ENCODE results near the gene ZBED6. TPM values are rescaled to one million over a fixed set of nuclear protein-coding genes. Genes with fewer than 3 reads are reported as not detected.
"Not testable (repeated sequence)": the region's sequence is repeated elsewhere in the genome, so short reads cannot be mapped to it uniquely, and the experiment has no call there.

Gene ZBED6
- total RNA-seq, 1 donor from 2014 or later, result 9.1 TPM

DNA sequence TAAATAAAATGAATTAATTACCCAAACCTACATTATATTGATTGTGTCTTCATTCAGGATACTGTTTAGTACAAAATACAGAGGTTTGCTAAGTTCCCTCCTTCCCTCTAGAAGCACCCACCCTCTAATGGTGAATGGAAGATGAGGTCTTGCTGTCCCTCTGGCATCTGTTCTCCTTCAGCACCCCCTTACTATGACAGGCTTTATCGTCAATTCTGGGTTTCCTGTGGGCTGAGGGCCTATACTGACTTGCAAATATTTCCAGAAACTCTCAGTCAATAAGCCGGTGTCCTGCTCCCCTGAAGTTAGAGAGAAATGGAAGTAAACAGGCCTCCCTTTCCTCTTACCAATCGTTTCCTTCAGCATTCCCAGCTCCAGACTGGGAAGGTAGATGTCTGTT is 17.3 kb upstream of the ZBED6 start:
- TF ChIP-seq, protein P1, sequence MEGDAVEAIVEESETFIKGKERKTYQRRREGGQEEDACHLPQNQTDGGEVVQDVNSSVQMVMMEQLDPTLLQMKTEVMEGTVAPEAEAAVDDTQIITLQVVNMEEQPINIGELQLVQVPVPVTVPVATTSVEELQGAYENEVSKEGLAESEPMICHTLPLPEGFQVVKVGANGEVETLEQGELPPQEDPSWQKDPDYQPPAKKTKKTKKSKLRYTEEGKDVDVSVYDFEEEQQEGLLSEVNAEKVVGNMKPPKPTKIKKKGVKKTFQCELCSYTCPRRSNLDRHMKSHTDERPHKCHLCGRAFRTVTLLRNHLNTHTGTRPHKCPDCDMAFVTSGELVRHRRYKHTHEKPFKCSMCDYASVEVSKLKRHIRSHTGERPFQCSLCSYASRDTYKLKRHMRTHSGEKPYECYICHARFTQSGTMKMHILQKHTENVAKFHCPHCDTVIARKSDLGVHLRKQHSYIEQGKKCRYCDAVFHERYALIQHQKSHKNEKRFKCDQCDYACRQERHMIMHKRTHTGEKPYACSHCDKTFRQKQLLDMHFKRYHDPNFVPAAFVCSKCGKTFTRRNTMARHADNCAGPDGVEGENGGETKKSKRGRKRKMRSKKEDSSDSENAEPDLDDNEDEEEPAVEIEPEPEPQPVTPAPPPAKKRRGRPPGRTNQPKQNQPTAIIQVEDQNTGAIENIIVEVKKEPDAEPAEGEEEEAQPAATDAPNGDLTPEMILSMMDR (IDR thresholded peaks at IDR 0.05; ENCODE audit: insufficient read depth, low read length, poor library complexity, severe bottlenecking), result no peak
- H3K27me3 ChIP-seq (ENCODE audit: control insufficient read depth, insufficient read depth, low read length), result no peaks in the 10 kb centered on the region
- no peaks in the 10 kb centered on the region for H3K36me3 ChIP-seq (ENCODE audit: control insufficient read depth, insufficient read depth, low read length)
- no peak for DNase-seq (ENCODE audit: low read depth)
- no peak overlapping the region for H3K4me3 ChIP-seq (ENCODE audit: low read depth, low read length)

DNA sequence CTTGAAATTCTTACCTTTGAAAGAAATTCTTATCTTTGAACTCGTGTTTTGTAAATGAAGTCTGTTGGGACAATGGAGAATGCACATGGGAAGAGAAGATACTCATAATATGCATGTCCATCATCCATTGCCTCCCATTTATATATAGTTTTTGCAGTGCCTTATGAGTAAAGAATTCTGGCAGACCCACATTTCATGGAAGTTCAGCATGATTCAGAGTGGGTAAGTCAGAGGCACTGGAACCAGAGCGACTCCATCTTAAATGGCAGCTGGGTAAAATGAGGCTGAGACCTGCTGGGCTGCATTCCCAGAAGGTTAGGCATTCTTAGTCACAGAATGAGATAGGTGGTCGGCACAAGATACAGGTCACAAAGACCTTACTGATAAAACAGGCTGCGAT is 16.6 kb upstream of the ZBED6 start:
- no peak overlapping the region for H3K4me3 ChIP-seq (ENCODE audit: low read depth, low read length)
- no peak for DNase-seq (ENCODE audit: low read depth)
- H3K36me3 ChIP-seq (ENCODE audit: control insufficient read depth, insufficient read depth, low read length), result no peaks in the 10 kb centered on the region
- TF ChIP-seq, protein P1 (IDR thresholded peaks at IDR 0.05; ENCODE audit: insufficient read depth, low read length, poor library complexity, severe bottlenecking), result no peak
- H3K27me3 ChIP-seq (ENCODE audit: control insufficient read depth, insufficient read depth, low read length), result no peaks in the 10 kb centered on the region

DNA sequence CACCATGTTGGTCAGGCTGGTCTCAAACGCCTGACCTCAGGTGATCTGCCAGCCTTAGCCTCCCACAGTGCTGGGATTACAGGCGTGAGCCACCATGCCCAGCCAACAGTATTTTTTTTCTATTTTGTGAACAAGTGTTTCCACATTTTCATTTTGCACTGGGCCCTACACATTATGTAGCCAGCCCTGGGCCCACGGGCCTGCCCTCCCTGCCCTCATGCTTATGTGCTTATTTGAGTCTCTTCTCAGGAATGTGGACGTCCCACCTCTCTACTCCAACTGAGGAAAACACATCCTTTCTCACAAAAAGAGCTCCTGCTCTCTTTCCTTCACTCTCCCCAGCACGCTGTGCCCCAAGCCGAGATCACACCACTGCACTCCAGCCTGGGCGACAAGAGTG is 13.5 kb upstream of the ZBED6 start:
- DNase-seq (ENCODE audit: low read depth), result no peak
- no peaks in the 10 kb centered on the region for H3K36me3 ChIP-seq (ENCODE audit: control insufficient read depth, insufficient read depth, low read length)
- TF ChIP-seq, protein P1 (IDR thresholded peaks at IDR 0.05; ENCODE audit: insufficient read depth, low read length, poor library complexity, severe bottlenecking), result no peak
- H3K4me3 ChIP-seq (ENCODE audit: low read depth, low read length), result no peak overlapping the region
- H3K27me3 ChIP-seq (ENCODE audit: control insufficient read depth, insufficient read depth, low read length), result no peaks in the 10 kb centered on the region

DNA sequence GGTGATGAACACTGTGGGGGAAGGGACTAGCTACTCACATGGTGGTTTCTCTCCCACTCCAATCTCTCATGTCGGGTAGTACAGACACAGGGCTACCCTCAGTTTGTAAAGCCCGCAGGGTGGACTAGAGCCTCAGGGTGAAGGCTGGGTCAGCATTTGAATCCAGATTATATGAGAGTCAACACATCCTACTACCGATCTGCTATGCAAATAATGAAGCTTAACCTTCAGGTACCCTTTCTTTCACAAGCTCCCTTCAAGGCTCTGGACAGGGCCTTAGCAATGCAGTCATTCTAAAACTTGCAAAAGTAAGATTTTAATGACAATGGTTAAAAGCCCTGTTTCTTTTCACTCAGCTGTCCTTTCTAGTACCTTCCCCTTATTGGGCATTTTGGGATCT is 5.5 kb upstream of the ZBED6 start:
- TF ChIP-seq, protein P1 (IDR thresholded peaks at IDR 0.05; ENCODE audit: insufficient read depth, low read length, poor library complexity, severe bottlenecking), result no peak
- Histone ChIP-seq H3K27me3 (ENCODE audit: control insufficient read depth, insufficient read depth, low read length) (no peaks in the 10 kb centered on the region), H3K4me3 (ENCODE audit: low read depth, low read length) (no peak overlapping the region)

DNA sequence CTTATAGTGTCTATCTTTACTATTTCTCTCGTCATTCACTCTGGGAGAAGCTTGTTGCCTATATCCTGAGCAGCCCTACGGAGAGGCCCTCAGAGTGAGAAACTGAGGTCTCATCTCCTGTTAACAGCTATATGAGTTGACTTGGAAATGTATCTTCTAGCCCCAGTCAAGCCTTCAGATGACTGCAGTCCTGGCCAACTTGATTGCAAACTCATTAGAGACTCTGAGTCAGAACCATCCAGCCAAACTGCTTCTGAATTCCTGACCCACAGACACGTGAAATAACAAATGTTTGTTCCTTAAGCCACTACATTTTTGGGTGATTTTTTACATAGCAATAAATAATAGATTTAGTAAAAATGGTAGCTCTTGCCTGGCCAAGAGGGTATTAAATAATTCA is 3.9 kb upstream of the ZBED6 start:
- TF ChIP-seq, protein P1 (IDR thresholded peaks at IDR 0.05; ENCODE audit: insufficient read depth, low read length, poor library complexity, severe bottlenecking), result no peak
- no peaks in the 10 kb centered on the region for H3K36me3 ChIP-seq (ENCODE audit: control insufficient read depth, insufficient read depth, low read length)
- H3K4me3 ChIP-seq (ENCODE audit: low read depth, low read length), result no peak overlapping the region
- DNase-seq (ENCODE audit: low read depth), result no peak
- H3K27me3 ChIP-seq (ENCODE audit: control insufficient read depth, insufficient read depth, low read length), result no peaks in the 10 kb centered on the region

More for the DNA sequence above, 5.5 kb upstream of the ZBED6 start:
- H3K36me3 ChIP-seq (ENCODE audit: control insufficient read depth, insufficient read depth, low read length), result no peaks in the 10 kb centered on the region
- no peak for DNase-seq (ENCODE audit: low read depth)

DNA sequence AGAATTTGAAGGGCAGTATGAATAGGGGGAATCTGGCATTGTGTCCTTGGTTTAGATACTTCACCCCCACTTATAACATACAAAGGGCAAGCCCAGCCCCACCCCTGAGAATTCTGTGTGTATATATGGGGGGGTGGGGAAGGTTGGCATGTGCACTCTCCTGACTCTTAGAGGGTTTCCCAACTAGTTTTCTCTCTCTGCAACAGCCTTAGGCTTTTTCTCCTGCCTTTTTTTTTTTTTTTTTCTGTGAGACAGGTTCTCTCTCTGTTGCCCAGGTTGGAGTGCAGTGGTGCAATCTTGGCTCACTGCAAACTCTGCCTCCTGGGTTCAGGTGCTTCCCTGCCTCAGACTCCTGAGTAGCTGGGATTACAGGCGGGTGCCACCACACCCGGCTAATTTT is 2.9 kb upstream of the ZBED6 start:
- H3K36me3 ChIP-seq (ENCODE audit: control insufficient read depth, insufficient read depth, low read length), result no peaks in the 10 kb centered on the region
- TF ChIP-seq, protein P1 (IDR thresholded peaks at IDR 0.05; ENCODE audit: insufficient read depth, low read length, poor library complexity, severe bottlenecking), result no peak
- DNase-seq (ENCODE audit: low read depth), result no peak
- no peak overlapping the region for H3K4me3 ChIP-seq (ENCODE audit: low read depth, low read length)
- H3K27me3 ChIP-seq (ENCODE audit: control insufficient read depth, insufficient read depth, low read length), result no peaks in the 10 kb centered on the region

DNA sequence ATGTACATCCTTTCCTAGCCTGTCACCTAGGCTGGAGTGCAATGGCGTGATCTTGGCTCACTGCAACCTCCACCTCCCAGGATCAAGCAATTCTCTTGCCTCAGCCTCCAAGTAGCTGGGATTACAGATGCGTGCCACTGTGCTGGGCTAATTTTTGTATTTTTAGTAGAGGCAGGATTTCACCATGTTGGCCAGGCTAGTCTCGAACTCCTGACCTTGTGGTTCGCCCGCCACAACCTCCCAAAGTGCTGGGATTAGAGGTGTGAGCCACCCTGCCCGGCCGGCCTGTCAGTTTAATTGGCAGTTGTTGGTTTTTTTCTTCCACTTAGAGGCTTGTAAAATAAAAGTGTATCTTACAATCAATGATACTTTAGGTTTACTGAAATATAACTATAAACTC is 1.9 kb upstream of the ZBED6 start:
- H3K36me3 ChIP-seq (ENCODE audit: control insufficient read depth, insufficient read depth, low read length); H3K4me3 ChIP-seq (ENCODE audit: low read depth, low read length); H3K27me3 ChIP-seq (ENCODE audit: control insufficient read depth, insufficient read depth, low read length); DNase-seq (ENCODE audit: low read depth): not testable (repeated sequence)

Data from kidney epithelial cell (primary cell).